HG03439 (cell line): Measurements from ENCODE around the gene GPR39.

Source experiments
- ATAC-seq: cut with Tn5 transposase; IDR thresholded peaks from one replicate; pipeline ENCODE4 v1.9.1; 2021; ENCODE audit warnings: mild to moderate bottlenecking, moderate library complexity; ENCODE audit not compliant: unreplicated experiment

GPR39 gene

GRCh38 chr2:132597166-132597565 is 180.6 kb downstream of the GPR39 start:
- ATAC-seq: no peak

- no peak for ATAC-seq
Measured at GRCh38 chr2:132597831-132598230, 181.2 kb downstream of the GPR39 start.

GRCh38 chr2:132598536-132598935 is 181.9 kb downstream of the GPR39 start:
- no peak for ATAC-seq

- ATAC-seq: no peak
Measured at GRCh38 chr2:132599556-132599955, 183.0 kb downstream of the GPR39 start.

GRCh38 chr2:132604561-132604960 is 188.0 kb downstream of the GPR39 start:
- ATAC-seq: no peak

- no peak for ATAC-seq
Measured at GRCh38 chr2:132605236-132606180, 188.9 kb downstream of the GPR39 start.

GRCh38 chr2:132606649-132607048 is 190.0 kb downstream of the GPR39 start:
- ATAC-seq: no peak

- ATAC-seq: no peak
Measured at GRCh38 chr2:132607426-132608090, 191.0 kb downstream of the GPR39 start.

- no peak for ATAC-seq
Measured at GRCh38 chr2:132608311-132608710, 191.7 kb downstream of the GPR39 start.

GRCh38 chr2:132609101-132609890 is 192.7 kb downstream of the GPR39 start:
- no peak for ATAC-seq

GRCh38 chr2:132611719-132612118 is 195.1 kb downstream of the GPR39 start:
- ATAC-seq: no peak

- ATAC-seq: no peak
Measured at GRCh38 chr2:132615329-132616085, 198.9 kb downstream of the GPR39 start.

- no peak for ATAC-seq
Measured at GRCh38 chr2:132617989-132618388, 201.4 kb downstream of the GPR39 start.

GRCh38 chr2:132618734-132619133 is 202.1 kb downstream of the GPR39 start:
- ATAC-seq: no peak

- no peak for ATAC-seq
Measured at GRCh38 chr2:132620115-132620514, 203.5 kb downstream of the GPR39 start.

- no peak for ATAC-seq
Measured at GRCh38 chr2:132621131-132621875, 204.7 kb downstream of the GPR39 start.

- no peak for ATAC-seq
Measured at GRCh38 chr2:132623096-132623839, 206.7 kb downstream of the GPR39 start.

GRCh38 chr2:132627536-132627935 is 210.9 kb downstream of the GPR39 start:
- no peak for ATAC-seq

GRCh38 chr2:132632000-132632649 is 215.5 kb downstream of the GPR39 start:
- no peak for ATAC-seq
